Left cardiac atrium (tissue), 4 donors: Measurements from ENCODE around the gene SORCS2. TPM values are rescaled to one million over a fixed set of nuclear protein-coding genes. Genes with fewer than 3 reads are reported as not detected.

Source experiments
- ATAC-seq, 2 donors: fragments of 200-7000 bp; cut with Tn5 transposase; one replicate each; pipeline ENCODE4 v1.9.1; 2020; ENCODE audit warnings: mild to moderate bottlenecking in 2 of 2, moderate library complexity in 2 of 2
- DNase-seq: peaks from one replicate; pipeline ENCODE4 v3.0.0-alpha.2; 2020
- intact Hi-C, 2 donors: fragments of 100-400 bp; cut with DNase I; formaldehyde crosslinking; loops; one replicate each; pipeline versions ENCODE4 v1.14.1 to v1.15.1; 2022 to 2023
- total RNA-seq, 2 donors: library from RNA; stranded (reverse); fragmentation: NEBNext Ultra II Directional; extraction: Animal tissue kit (Norgen Biotek cat#: 25700); gene quantifications; one replicate each; pipeline ENCODE4 v1.2.1, GENCODE V29; 2021
- donor health status: DM: no; HTN: yes; CAD: no.
- donor health status: DM: no; HTN: yes; CAD: no; lungs with severe emphysema.
- donor health status: DM: yes; HTN: yes; CAD: no.
- donor health status: Dilated cardiomyopathy.

SORCS2 gene
- total RNA-seq, 2 donors from 2014 or later, result 2.4 to 2.6 TPM

DNA sequence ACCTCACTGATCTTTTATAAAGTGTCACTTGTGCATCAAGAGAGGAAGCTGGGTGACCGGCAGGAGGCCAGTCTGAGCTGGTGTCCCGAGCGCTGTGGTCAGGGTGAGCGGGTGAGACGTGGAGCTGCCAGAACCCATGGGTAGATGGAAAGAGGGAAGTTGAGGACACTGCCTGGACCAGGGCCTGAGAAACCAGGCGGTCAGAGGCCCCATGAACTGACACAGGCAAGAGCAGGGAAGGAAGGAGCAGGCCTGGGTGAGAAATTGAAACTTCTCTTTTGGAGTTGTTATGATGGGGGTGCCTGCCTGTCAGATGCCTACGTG lies 554.7 kb downstream of the SORCS2 start:
- peak; percentile 42 to 44 for ATAC-seq
- intact Hi-C loops, result no loop called here
- DNase-seq, result no peak

DNA sequence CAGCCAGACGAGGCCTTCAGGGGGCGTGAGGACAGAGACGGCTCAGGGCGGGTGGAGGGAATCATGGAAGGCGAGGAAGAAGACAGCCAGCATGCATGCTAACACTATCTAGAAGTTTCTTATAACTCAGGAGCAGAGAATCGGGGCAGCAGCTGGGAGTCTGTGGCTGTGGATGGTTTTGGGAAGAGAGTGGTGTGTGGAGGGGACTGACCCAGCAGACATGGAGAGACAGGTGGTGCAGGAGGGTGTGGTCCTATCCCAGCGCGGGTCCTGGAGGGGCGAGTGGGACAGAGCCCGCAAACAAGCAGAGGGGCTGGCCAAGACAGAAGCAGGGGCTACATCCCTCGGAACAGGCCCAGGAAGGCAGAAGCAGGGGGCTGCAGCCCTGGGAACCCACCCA lies 555.2 kb downstream of the SORCS2 start:
- intact Hi-C loops, result no loop called here
- no peak for DNase-seq
- ATAC-seq, result no peak

DNA sequence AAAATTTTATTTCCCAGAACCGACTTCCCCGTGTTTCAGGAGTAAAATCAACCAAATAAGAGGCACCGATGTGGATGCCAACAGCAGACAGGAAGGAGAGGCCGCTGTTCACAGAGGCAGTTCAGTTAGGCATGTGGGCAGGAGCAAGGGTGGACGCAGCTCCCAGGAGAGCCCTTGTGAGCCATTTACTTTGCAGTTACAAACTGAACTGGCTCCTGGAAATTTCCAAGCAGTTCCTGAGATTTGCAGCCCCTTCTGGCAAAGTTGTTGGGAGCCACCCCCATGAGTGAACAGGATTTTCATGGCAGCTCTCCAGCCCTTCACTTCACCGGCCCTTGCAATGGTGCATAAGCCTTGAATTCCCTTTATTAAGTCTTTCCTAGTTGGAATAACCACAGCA lies 558.2 kb downstream of the SORCS2 start:
- intact Hi-C loops, result no loop called here
- ATAC-seq, result no peak
- no peak for DNase-seq

- no peak for ATAC-seq
Measured at GRCh38 chr4:7750972-7751371, 558.6 kb downstream of the SORCS2 start.

GRCh38 chr4:7752649-7753048 lies 560.3 kb downstream of the SORCS2 start:
- intact Hi-C loops, result no loop called here
- DNase-seq, result no peak
- no peak for ATAC-seq

More at GRCh38 chr4:7750972-7751371, 558.6 kb downstream of the SORCS2 start:
- no peak for DNase-seq
- intact Hi-C loops, result no loop called here

- DNase-seq, result no peak
- ATAC-seq, result no peak
- intact Hi-C loops, result no loop called here
Measured at GRCh38 chr4:7753271-7753670, 560.9 kb downstream of the SORCS2 start.

DNA sequence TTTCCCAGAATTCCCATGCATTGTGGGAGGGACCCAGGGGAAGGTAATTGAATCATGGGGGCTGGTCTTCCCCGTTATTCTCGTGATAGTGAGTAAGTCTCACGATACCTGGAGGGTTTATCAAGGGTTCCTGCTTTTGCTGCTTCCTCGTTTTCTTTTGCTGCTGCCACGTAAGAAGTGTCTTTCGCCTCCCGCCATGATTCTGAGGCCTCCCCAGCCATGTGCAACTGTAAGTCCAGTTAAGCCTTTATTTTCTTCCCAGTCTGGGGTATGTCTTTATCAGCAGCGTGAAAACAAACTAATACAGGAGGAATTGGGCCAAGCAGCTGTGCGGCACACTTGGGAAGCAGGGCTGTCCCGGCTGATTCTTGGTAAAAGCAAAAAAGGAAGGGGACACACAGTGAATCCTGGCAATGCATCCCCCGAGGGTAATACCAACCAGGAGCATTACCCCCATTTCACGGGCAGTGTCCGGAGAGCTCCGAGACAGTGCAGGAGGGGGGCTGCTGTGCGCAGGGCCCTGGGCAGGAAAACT lies 561.7 kb downstream of the SORCS2 start:
- no peak for DNase-seq
- intact Hi-C loops, result no loop called here
- no peak for ATAC-seq

DNA sequence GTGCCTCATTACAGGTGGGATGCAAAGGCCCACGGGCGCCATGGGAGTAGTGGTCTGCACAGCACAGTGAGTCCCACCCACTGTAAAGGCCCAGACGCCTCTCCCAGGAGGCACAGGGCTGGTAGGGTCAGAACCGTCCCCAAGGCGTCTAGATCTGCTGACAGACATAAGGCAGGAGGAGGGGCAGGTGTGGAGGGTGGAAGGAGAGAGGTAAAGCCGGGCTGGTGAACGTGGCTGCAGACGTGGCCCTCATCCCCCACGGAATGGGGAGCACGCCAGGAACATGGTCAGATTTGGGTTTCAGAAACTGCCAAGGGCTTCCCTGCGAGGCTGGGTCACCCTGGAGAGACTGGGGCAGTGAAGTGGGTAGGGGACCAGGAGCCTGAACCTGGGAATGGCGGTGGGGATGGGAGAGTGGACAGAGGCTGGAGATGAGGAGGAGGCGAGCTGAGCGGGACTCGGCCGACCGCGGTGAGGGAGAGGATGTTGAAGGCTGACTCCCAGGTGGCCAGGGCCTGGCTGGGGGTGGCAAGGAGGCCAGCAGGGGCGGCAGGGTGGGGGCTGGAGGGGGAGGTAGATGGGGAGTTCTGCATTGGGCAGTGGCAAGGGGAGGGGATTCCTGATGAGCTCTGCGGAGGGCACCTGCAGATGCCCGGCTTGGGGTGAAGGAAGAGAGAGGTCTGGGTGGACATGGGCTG lies 562.4 kb downstream of the SORCS2 start:
- no peak for ATAC-seq
- DNase-seq, result no peak
- intact Hi-C loops, result no loop called here

GRCh38 chr4:7755561-7755960 lies 563.2 kb downstream of the SORCS2 start:
- DNase-seq (no peak), ATAC-seq (no peak)
- intact Hi-C loops, result no loop called here

DNA sequence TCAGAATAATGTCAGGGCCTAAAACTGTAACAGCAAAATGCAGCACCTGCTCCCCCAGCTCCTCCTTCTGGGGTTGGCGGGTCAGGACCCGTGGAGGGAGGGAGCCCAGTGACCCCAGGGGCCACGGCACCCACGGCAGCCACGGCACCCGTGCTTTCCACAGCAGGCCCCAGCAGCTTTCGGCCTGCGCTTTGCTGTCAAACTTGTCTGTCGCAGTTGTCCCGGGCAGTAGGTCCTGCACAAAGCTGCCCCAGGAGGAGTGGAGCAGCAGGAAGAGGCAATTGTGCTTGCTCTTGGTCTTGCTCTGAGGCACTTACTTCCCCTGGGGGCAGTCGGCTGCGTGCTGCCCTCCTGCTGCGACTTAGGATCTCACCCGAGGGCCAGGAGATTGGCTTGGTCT lies 563.7 kb downstream of the SORCS2 start:
- ATAC-seq (no peak), DNase-seq (peak; percentile 12)
- intact Hi-C loops, result no loop called here

DNA sequence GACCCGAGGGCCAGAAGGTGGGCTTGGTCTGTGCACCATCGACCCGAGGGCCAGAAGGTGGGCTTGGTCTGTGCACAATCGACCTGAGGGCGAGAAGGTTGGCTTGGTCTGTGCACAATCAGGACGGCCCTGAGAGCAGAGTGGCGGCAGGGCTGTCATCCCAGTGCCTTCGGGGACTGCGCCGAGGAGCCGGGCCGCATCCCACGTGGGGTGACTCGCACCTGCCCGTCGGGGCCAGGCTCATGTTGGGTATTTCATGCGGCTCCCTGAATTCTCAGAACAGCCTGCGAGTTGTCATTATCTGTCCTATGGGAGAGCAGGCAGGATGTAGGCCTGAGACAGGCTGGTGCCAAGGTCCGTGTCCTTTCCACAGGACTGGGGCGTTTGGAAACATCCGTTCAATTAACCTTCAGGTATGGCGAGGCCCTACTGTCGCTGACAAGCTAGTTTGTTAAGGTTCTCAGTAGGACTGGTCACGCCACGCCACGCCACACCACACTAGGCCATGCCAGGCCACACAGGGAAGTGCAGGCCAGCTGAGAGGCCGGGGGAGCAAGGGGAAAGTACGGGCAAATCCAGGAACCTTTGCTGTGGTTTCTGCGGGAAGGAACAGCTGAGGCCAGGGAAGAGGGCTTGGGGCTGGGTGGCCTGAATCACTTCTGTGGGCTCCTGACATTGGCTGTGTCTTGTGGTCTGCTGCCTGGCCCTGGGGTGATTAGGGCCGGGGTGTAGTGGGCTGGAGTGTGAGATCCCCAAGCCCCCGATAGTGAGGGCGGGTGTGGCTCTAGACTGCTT lies 564.4 kb downstream of the SORCS2 start:
- ATAC-seq (no peak), DNase-seq (no peak)
- intact Hi-C loops, result no loop called here

GRCh38 chr4:7757501-7758471 lies 565.4 kb downstream of the SORCS2 start:
- DNase-seq (no peak), ATAC-seq (no peak)
- intact Hi-C loops, result no loop called here

- no peak for DNase-seq
- intact Hi-C loops, result no loop called here
- ATAC-seq, result no peak
Measured at GRCh38 chr4:7758476-7758875, 566.1 kb downstream of the SORCS2 start.

- ATAC-seq (no peak), DNase-seq (no peak)
- intact Hi-C loops, result no loop called here
Measured at GRCh38 chr4:7759216-7759615, 566.9 kb downstream of the SORCS2 start.

DNA sequence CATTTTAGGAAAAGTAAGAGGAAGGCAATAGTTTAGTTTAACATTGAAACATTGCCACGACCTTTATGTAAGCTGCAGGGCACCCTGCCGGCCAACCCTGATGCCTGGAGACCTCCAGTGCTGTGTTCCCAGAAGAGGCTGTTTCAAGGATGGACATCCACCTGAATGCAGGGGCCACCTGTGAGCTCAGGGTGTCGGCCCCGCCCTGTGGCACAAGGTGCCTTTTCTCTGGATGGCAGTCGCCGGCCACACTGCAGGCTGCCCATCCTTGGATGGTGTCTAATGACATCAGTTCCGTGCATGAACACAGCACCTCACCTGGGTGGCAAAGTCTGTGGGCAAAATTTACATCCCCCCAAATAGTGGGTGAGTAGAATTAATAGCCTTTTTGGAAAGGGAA lies 567.3 kb downstream of the SORCS2 start:
- intact Hi-C loops, result loop anchor here (2.0 to 5.0 kb wide), 3 partner anchors 43 to 228 kb away; no protein-coding TSS in a partner anchor
- DNase-seq, result no peak
- ATAC-seq, result no peak

- ATAC-seq (no peak), DNase-seq (peak; percentile 7)
- intact Hi-C loops, result loop anchor here (2.0 to 5.0 kb wide), 3 partner anchors 42 to 227 kb away; no protein-coding TSS in a partner anchor
Measured at GRCh38 chr4:7760228-7760627, 567.9 kb downstream of the SORCS2 start.

GRCh38 chr4:7760706-7761105 lies 568.4 kb downstream of the SORCS2 start:
- intact Hi-C loops, result loop anchor here (2.0 to 5.0 kb wide), 3 partner anchors 42 to 227 kb away; no protein-coding TSS in a partner anchor
- peak; percentile 7 for DNase-seq

DNA sequence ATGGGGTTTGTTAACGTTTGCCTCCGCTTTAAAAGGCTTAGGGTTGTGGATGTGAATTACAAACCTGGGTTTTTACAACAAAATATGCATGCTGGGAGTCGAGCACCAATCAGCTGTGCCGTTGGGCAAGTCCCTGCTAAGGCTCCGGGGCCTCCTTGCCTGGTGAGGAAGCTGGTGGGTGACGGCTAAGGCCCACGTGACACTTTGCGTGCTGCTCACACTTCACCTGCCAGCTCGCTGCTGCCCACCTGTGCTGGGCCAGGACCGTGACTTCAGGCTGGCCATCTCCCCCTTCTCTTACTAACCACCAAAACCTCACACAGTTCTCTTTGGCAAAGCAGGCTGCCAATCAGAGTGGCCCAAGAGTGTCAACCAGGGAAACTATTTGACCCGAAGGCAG lies 569.0 kb downstream of the SORCS2 start:
- intact Hi-C loops, result loop anchor here (2.0 to 5.0 kb wide), 3 partner anchors 41 to 226 kb away; no protein-coding TSS in a partner anchor
- DNase-seq (peak; percentile 19), ATAC-seq (no peak)

More at GRCh38 chr4:7760706-7761105, 568.4 kb downstream of the SORCS2 start:
- ATAC-seq, result no peak

DNA sequence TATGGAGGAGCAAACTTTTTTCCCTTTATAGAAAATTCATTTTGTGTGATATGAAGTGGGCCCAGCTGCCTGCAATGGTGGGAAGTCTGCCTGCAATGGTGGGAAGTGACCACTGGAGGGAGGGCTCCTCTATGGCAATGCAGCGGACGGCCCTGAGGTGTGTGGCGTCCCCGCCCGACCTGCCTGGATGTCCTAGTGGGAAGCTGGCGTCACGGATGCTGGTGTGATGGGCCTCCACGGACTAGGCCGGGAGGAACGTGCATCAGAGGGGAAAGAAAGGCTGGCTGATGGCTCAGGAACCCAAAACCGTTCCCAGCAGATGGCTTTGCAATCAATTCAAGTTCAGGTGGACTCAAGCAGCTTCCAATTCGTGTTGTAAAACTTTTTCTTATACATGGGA lies 569.4 kb downstream of the SORCS2 start:
- DNase-seq, result peak; percentile 89
- intact Hi-C loops, result loop anchor here (2.0 to 5.0 kb wide), 3 partner anchors 41 to 226 kb away; no protein-coding TSS in a partner anchor
- ATAC-seq, result peak; percentile 78 to 85
